Measurements from ENCODE around the gene TK2. TPM values are rescaled to one million over a fixed set of nuclear protein-coding genes. Genes with fewer than 3 reads are reported as not detected.

TK2 gene
- total RNA-seq, 1 donor from 2014 or later: 13.7 TPM

GRCh38 chr16:66495440-66495839 lies 54.5 kb downstream of the TK2 start:
- no peak overlapping the region for H3K4me3 ChIP-seq (ENCODE audit: low read depth, low read length)
- TF ChIP-seq CTCF (conservative IDR thresholded peaks at IDR 0.05; ENCODE audit: low read depth, low read length): no peak
- no peak for DNase-seq (ENCODE audit: low read depth)

- no peak for TF ChIP-seq CTCF (conservative IDR thresholded peaks at IDR 0.05; ENCODE audit: low read depth, low read length)
- DNase-seq (ENCODE audit: low read depth): no peak
- H3K4me3 ChIP-seq (ENCODE audit: low read depth, low read length): no peak overlapping the region
Measured at GRCh38 chr16:66494916-66495315, 55.0 kb downstream of the TK2 start.

- TF ChIP-seq CTCF (conservative IDR thresholded peaks at IDR 0.05; ENCODE audit: low read depth, low read length): no peak
- DNase-seq (ENCODE audit: low read depth): no peak
- H3K4me3 ChIP-seq (ENCODE audit: low read depth, low read length): no peak overlapping the region
Measured at GRCh38 chr16:66493490-66494401, 56.2 kb downstream of the TK2 start.

GRCh38 chr16:66491716-66492064 lies 58.2 kb downstream of the TK2 start:
- no peak for TF ChIP-seq CTCF (conservative IDR thresholded peaks at IDR 0.05; ENCODE audit: low read depth, low read length)
- DNase-seq (ENCODE audit: low read depth): no peak
- no peak overlapping the region for H3K4me3 ChIP-seq (ENCODE audit: low read depth, low read length)

- no peak overlapping the region for H3K4me3 ChIP-seq (ENCODE audit: low read depth, low read length)
- no peak for DNase-seq (ENCODE audit: low read depth)
- no peak for TF ChIP-seq CTCF (conservative IDR thresholded peaks at IDR 0.05; ENCODE audit: low read depth, low read length)
Measured at GRCh38 chr16:66490774-66491715, 58.9 kb downstream of the TK2 start.

GRCh38 chr16:66489818-66490217 lies 60.1 kb downstream of the TK2 start:
- no peak for TF ChIP-seq CTCF (conservative IDR thresholded peaks at IDR 0.05; ENCODE audit: low read depth, low read length)
- no peak overlapping the region for H3K4me3 ChIP-seq (ENCODE audit: low read depth, low read length)
- no peak for DNase-seq (ENCODE audit: low read depth)

Measured in epithelial cell of proximal tubule (primary cell).